Prostate gland (tissue), 2 donors: ENCODE results near the gene FARS2.

ENCODE experiments used
- POLR2A ChIP-seq: fragments of 450-650 bp; IDR thresholded peaks from one replicate; pipeline ENCODE4 v1.6.1; 2016; ENCODE audit warnings: antibody characterized with exemption, mild to moderate bottlenecking
- TF ChIP-seq, protein P1 (sequence below), 4 experiments: fragments of 200-600 bp in 2 of 4; fragments of 450-650 bp in 2 of 4; sonication (generic) in 2 of 4; IDR thresholded peaks; 1 replicate in 3 of 4; 2 replicates in 1 of 4; pipeline ENCODE4 v1.5.1; 2016 to 2019; ENCODE audit warnings: antibody characterized with exemption in 4 of 4, mild to moderate bottlenecking in 2 of 4, moderate library complexity in 2 of 4

DNA sequence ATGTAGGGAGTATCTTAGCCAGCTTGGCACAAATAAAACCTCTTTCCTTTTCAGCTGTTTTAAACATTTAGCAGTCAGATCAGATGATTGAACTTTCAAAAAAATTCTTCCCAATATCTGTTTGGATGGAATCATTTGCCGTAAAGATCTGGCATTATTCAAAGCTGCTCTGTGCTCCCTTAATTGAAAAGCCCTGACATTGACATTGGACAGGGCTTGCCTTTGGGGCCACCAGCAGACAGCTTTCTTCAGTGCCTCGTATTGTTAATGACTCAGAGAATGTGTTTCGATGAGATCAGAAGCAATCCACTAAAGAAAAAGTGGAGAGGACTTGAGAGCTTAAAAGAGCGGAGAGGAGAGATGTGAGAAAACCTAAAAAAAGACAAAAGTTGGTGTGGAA is 401.9 kb downstream of the FARS2 start:
- TF ChIP-seq, protein P1, sequence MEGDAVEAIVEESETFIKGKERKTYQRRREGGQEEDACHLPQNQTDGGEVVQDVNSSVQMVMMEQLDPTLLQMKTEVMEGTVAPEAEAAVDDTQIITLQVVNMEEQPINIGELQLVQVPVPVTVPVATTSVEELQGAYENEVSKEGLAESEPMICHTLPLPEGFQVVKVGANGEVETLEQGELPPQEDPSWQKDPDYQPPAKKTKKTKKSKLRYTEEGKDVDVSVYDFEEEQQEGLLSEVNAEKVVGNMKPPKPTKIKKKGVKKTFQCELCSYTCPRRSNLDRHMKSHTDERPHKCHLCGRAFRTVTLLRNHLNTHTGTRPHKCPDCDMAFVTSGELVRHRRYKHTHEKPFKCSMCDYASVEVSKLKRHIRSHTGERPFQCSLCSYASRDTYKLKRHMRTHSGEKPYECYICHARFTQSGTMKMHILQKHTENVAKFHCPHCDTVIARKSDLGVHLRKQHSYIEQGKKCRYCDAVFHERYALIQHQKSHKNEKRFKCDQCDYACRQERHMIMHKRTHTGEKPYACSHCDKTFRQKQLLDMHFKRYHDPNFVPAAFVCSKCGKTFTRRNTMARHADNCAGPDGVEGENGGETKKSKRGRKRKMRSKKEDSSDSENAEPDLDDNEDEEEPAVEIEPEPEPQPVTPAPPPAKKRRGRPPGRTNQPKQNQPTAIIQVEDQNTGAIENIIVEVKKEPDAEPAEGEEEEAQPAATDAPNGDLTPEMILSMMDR (IDR thresholded peaks at IDR 0.05), result no peak
- no peak for TF ChIP-seq POLR2A
